ENCODE results near the gene ZC3H12D. TPM values are rescaled to one million over a fixed set of nuclear protein-coding genes. Genes with fewer than 3 reads are reported as not detected.

Gene ZC3H12D
- polyA plus RNA-seq, 1 of the 3 experiments (the other 2 are of a cell fraction), result 0.03 TPM

DNA sequence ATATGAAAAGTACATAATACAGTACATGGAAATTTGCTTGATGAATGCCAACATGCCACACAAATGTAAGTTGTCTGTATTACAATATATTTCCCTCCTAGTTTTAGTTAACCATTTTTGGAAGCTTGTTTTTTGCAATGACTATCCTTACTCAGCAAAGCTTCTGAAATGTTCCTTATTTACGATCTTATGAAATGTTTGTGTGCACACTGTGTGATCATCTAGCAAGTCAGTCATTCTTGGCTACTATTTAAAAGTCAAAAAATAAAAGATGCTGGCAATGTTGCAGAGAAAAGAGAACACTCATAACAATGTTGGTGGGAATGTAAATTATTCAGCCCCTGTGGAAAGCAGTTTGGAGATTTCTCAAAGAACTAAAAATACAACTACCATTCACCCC, 50.9 kb downstream of the ZC3H12D start:
- CTCF ChIA-PET, result interaction anchor here (1.1 to 7.0 kb wide), 7 partner anchors 9 to 407 kb away, joined by 3 to 158 read pairs (median 8); no protein-coding TSS in a partner anchor
- H3K36me3 ChIP-seq (replicated peaks in 1 of 2; ENCODE audit: control insufficient read depth in 1 of 2, insufficient read depth in 2 of 2, low read length in 1 of 2), result no peaks in the 10 kb centered on the region
- POLR2A ChIA-PET, result interaction anchor here (0.8 kb wide), 1 partner anchor 412 kb away, joined by 3 read pairs; no protein-coding TSS in a partner anchor
- no peak overlapping the region for H3K27ac ChIP-seq (ENCODE audit: low read depth in 2 of 2, low read length in 1 of 2)
- no peaks in the 10 kb centered on the region for H3K79me2 ChIP-seq (ENCODE audit: insufficient read depth)
- no peak overlapping the region for H2AFZ ChIP-seq (ENCODE audit: low read depth)
- no peaks in the 10 kb centered on the region for H4K20me1 ChIP-seq (ENCODE audit: insufficient read depth)
- DNase-seq, result no peak
- H3F3A ChIP-seq (replicated peaks; ENCODE audit: insufficient read depth), result no peaks in the 10 kb centered on the region
- H3K27me3 ChIP-seq (ENCODE audit: insufficient read depth), result no peaks in the 10 kb centered on the region
- no peaks in the 10 kb centered on the region for H3K9me3 ChIP-seq
- H3K4me1 ChIP-seq (ENCODE audit: control insufficient read depth in 1 of 2, insufficient read depth in 2 of 2, low read depth in 1 of 2, low read length in 1 of 2), result peaks cover 0 to 2% of the 10 kb centered on the region in 2 experiments; a peak in 1 of 4 replicates
- H3K9me2 ChIP-seq, result no peaks in the 10 kb centered on the region
- H3K9ac ChIP-seq, result no peak overlapping the region
- no peak overlapping the region for H3K4me2 ChIP-seq
- no peak for TF ChIP-seq SMC3 (IDR thresholded peaks at IDR 0.05; ENCODE audit: low read depth, low read length)
- TF ChIP-seq TEAD4 (IDR thresholded peaks at IDR 0.05; ENCODE audit: borderline replicate concordance, insufficient read depth), result no peak
- TF ChIP-seq ELF1 (IDR thresholded peaks at IDR 0.05), result no peak
- TF ChIP-seq, protein P1, sequence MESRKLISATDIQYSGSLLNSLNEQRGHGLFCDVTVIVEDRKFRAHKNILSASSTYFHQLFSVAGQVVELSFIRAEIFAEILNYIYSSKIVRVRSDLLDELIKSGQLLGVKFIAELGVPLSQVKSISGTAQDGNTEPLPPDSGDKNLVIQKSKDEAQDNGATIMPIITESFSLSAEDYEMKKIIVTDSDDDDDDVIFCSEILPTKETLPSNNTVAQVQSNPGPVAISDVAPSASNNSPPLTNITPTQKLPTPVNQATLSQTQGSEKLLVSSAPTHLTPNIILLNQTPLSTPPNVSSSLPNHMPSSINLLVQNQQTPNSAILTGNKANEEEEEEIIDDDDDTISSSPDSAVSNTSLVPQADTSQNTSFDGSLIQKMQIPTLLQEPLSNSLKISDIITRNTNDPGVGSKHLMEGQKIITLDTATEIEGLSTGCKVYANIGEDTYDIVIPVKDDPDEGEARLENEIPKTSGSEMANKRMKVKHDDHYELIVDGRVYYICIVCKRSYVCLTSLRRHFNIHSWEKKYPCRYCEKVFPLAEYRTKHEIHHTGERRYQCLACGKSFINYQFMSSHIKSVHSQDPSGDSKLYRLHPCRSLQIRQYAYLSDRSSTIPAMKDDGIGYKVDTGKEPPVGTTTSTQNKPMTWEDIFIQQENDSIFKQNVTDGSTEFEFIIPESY (IDR thresholded peaks at IDR 0.05; ENCODE audit: borderline replicate concordance, low read depth), result no peak
- TF ChIP-seq NFIC (IDR thresholded peaks at IDR 0.05; ENCODE audit: borderline replicate concordance), result no peak
- no peak for TF ChIP-seq NRF1 (IDR thresholded peaks at IDR 0.05; ENCODE audit: low read depth, low read length)
- TF ChIP-seq FOSL2 (IDR thresholded peaks at IDR 0.05; ENCODE audit: borderline replicate concordance, low read depth), result no peak
- TF ChIP-seq REST (IDR thresholded peaks at IDR 0.05; ENCODE audit: low read depth, low read length), result no peak
- no peak for TF ChIP-seq RAD21 (IDR thresholded peaks at IDR 0.05; ENCODE audit: low read length)
- TF ChIP-seq RCOR1 (IDR thresholded peaks at IDR 0.05; ENCODE audit: low read length), result no peak
- TF ChIP-seq GABPA (IDR thresholded peaks at IDR 0.05; ENCODE audit: low read depth), result no peak
- TF ChIP-seq TAF1 (IDR thresholded peaks at IDR 0.05; ENCODE audit: borderline replicate concordance, low read depth, low read length), result no peak
- TF ChIP-seq FOXM1 (IDR thresholded peaks at IDR 0.05; ENCODE audit: low read depth), result no peak
- no peak for TF ChIP-seq POLR2AphosphoS5 (IDR thresholded peaks at IDR 0.05; ENCODE audit: low read depth, low read length)
- H3K4me3 ChIP-seq (ENCODE audit: low read depth in 2 of 2, low read length in 1 of 2), result no peak overlapping the region
- WGBS (ENCODE audit: low lambda C conversion rate), result 75% methylated on average over 1 of the region's 1 CpG
